HepG2 (cell line): ENCODE measurements around the gene SPAG7. TPM values are rescaled to one million over a fixed set of nuclear protein-coding genes. Genes with fewer than 3 reads are reported as not detected.

Experiments
- HNF4G ChIP-seq, 2 experiments: sonication (generic) in 1 of 2; formaldehyde crosslinking in 1 of 2; IDR thresholded peaks; 2 replicates each; pipeline versions ENCODE4 v1.4.0 to v1.6.1; 2011 to 2020; ENCODE audit warnings: borderline replicate concordance in 2 of 2, low read depth in 2 of 2, mild to moderate bottlenecking in 2 of 2, low read length in 1 of 2, missing genetic modification reagents in 1 of 2, moderate library complexity in 1 of 2
- HOXA3 ChIP-seq: sonication (generic); formaldehyde crosslinking; IDR thresholded peaks from 2 replicates; pipeline ENCODE4 v1.5.0; 2020; ENCODE audit warnings: missing genetic modification reagents
- IRF9 ChIP-seq: sonication (generic); formaldehyde crosslinking; IDR thresholded peaks from 2 replicates; pipeline ENCODE4 v1.8.0; 2022; ENCODE audit warnings: missing genetic modification reagents, mild to moderate bottlenecking, borderline replicate concordance
- JARID2 ChIP-seq: sonication (generic); formaldehyde crosslinking; IDR thresholded peaks from 2 replicates; pipeline ENCODE4 v1.8.1; 2023; ENCODE audit warnings: missing genetic modification reagents, inconsistent platforms; ENCODE audit not compliant: insufficient replicate concordance
- KLF15 ChIP-seq: sonication (generic); formaldehyde crosslinking; IDR thresholded peaks from 2 replicates; pipeline ENCODE4 v1.8.1; 2023; ENCODE audit warnings: borderline replicate concordance, mild to moderate bottlenecking, inconsistent platforms, missing genetic modification reagents, mixed read lengths
- TAF15 ChIP-seq: fragments of 200-400 bp; formaldehyde crosslinking; IDR thresholded peaks from one replicate; pipeline ENCODE4 v1.6.1; 2018; ENCODE audit warnings: mild to moderate bottlenecking, low read depth, low read length; ENCODE audit not compliant: poor library complexity, severe bottlenecking
- THRA ChIP-seq: sonication (generic); formaldehyde crosslinking; IDR thresholded peaks from 2 replicates; pipeline ENCODE4 v1.4.0; 2020; ENCODE audit warnings: missing genetic modification reagents, borderline replicate concordance
- U2AF1 ChIP-seq: fragments of 200-400 bp; formaldehyde crosslinking; optimal IDR thresholded peaks from 2 replicates; pipeline ENCODE3; 2017; ENCODE audit warnings: mild to moderate bottlenecking, low read depth, low read length
- ZBTB37 ChIP-seq: sonication (generic); formaldehyde crosslinking; IDR thresholded peaks from 2 replicates; pipeline ENCODE4 v1.4.0; 2020; ENCODE audit warnings: mild to moderate bottlenecking, missing genetic modification reagents
- ZBTB4 ChIP-seq: sonication (generic); formaldehyde crosslinking; IDR thresholded peaks from 2 replicates; pipeline ENCODE4 v1.4.0; 2020; ENCODE audit warnings: missing genetic modification reagents, mild to moderate bottlenecking, borderline replicate concordance
- ZNF432 ChIP-seq: sonication (generic); formaldehyde crosslinking; IDR thresholded peaks from 2 replicates; pipeline ENCODE4 v1.5.0; 2020; ENCODE audit warnings: missing genetic modification reagents, mild to moderate bottlenecking, borderline replicate concordance
- ZNF501 ChIP-seq: sonication (generic); formaldehyde crosslinking; IDR thresholded peaks from 2 replicates; pipeline ENCODE4 v1.5.1; 2020; ENCODE audit warnings: mild to moderate bottlenecking, moderate library complexity, missing genetic modification reagents
- ZNF562 ChIP-seq: sonication (generic); formaldehyde crosslinking; IDR thresholded peaks from 2 replicates; pipeline ENCODE4 v1.8.0; 2022; ENCODE audit warnings: missing genetic modification reagents, borderline replicate concordance
- ZNF691 ChIP-seq: sonication (generic); formaldehyde crosslinking; IDR thresholded peaks from 2 replicates; pipeline ENCODE4 v1.4.0; 2020; ENCODE audit warnings: missing genetic modification reagents, low read depth, mild to moderate bottlenecking, borderline replicate concordance
- ZSCAN21 ChIP-seq: sonication (generic); formaldehyde crosslinking; IDR thresholded peaks from 2 replicates; pipeline ENCODE4 v1.8.0; 2022; ENCODE audit warnings: mild to moderate bottlenecking, missing genetic modification reagents, moderate library complexity, borderline replicate concordance
- polyA plus RNA-seq, 8 experiments: library from polyadenylated mRNA; depleted of rRNA in 3 of 8; stranded (reverse) in 7 of 8; unstranded in 1 of 8; fragments of >200 nt; fragmentation: Illumina TruSeq in 4 of 8; extraction: Trizol in 4 of 8; gene quantifications; 2 replicates each; pipeline versions ENCODE4 v1.2.1 to v1.2.3, GENCODE V29; 2011 to 2016; ENCODE audit warnings: low read depth in 4 of 8, missing spikeins in 1 of 8, mixed read lengths in 1 of 8; ENCODE audit not compliant: insufficient read depth in 1 of 8
- total RNA-seq, 5 experiments: library from RNA; depleted of rRNA; stranded (reverse); fragments of >200 nt; fragmentation: Illumina TruSeq; extraction: Trizol; gene quantifications; 2 replicates each; pipeline ENCODE4 v1.2.3, GENCODE V29; 2016; ENCODE audit warnings: low read depth in 1 of 5

The SPAG7 gene
- total and polyA plus RNA-seq, 2 of the 13 experiments (the other 11 are each of a cell fraction or from before 2014, with no cell fraction given) = 51.0 to 59.0 TPM

- TF ChIP-seq ZNF562 (CRISPR knock-in tag) = no peak
- no peak for TF ChIP-seq ZNF432 (CRISPR knock-in tag)
- TF ChIP-seq IRF9 (CRISPR knock-in tag) = peak; percentile 69
- TF ChIP-seq JARID2 (CRISPR knock-in tag) = no peak
- TF ChIP-seq ZNF501 (CRISPR knock-in tag) = no peak; the same call in none of the 2 replicates
- TF ChIP-seq KLF15 (CRISPR knock-in tag) = no peak
- TF ChIP-seq ZBTB4 (CRISPR knock-in tag) = no peak
- peak; percentile 57; the same call in 1 of the 2 replicates for TF ChIP-seq ZNF691
- peak; percentile 85 for TF ChIP-seq HOXA3 (CRISPR knock-in tag)
- TF ChIP-seq U2AF1 = peak; percentile 40
- no peak for TF ChIP-seq ZBTB37 (CRISPR knock-in tag)
- peak; percentile 40; the same call in 1 of the 2 replicates for TF ChIP-seq THRA (CRISPR knock-in tag)
- TF ChIP-seq HNF4G (IDR thresholded peaks at IDR 0.05; ENCODE audit: borderline replicate concordance, low read depth, low read length) = no peak; the same call in 1 of the 2 replicates
- TF ChIP-seq HNF4G (CRISPR knock-in tag; IDR thresholded peaks at IDR 0.05; ENCODE audit: borderline replicate concordance, low read depth) = peak; percentile 3; the same call in 1 of the 2 replicates
- TF ChIP-seq ZSCAN21 (CRISPR knock-in tag) = peak; percentile 95
- no peak for TF ChIP-seq TAF15
Measured at GRCh38 chr17:4967539-4968485, at the start of gene SPAG7 (continued).
